Testis (tissue), 2 donors: ENCODE measurements around the gene NKAIN4.

Experiments
- POLR2A ChIP-seq: fragments of 450-650 bp; IDR thresholded peaks from one replicate; pipeline ENCODE4 v1.6.1; 2017; ENCODE audit warnings: antibody characterized with exemption, mild to moderate bottlenecking, moderate library complexity
- TF ChIP-seq, protein P1 (sequence below), 3 experiments: fragments of 450-650 bp in 2 of 3; fragments of 200-600 bp in 1 of 3; sonication (generic) in 1 of 3; IDR thresholded peaks; one replicate each; pipeline ENCODE4 v1.5.1; 2016 to 2019; ENCODE audit warnings: antibody characterized with exemption in 3 of 3, mild to moderate bottlenecking in 2 of 3, moderate library complexity in 1 of 3

DNA sequence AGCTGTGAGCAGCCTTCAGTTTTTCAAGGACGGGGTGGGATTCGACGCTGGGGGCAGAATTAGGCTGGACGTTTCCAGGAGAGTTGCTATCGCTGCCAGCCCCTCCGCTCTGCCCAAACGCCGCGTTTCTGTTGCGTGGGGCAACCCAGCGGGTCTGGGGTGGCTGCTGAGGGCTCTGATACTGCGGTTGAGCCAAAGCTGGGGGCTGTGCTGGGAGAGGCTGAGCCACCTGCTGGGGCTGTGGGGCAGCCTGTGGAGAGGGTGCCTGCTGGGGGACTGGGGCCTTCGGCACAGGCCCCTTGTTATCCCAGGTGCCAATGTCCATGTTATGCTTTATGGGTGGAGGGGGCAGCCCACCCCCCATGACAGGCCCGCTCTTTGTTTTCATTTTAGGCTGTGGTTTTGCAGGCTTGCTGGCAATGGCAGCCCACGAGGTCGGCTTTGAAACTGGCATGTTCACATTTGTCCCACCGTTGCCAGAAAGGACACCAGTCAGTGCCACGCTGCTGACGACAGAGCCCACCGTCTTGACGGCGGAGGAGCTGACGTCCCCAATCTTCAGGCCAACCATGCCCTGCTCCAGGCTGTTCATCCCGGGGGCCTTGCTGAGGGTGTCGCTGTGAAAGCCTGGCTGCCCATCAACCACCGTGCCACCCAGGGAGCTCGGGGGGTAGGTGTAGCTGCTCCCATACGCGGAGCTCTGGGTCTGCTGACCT, 51.3 kb downstream of the NKAIN4 start:
- TF ChIP-seq POLR2A: no peak
- TF ChIP-seq, protein P1, sequence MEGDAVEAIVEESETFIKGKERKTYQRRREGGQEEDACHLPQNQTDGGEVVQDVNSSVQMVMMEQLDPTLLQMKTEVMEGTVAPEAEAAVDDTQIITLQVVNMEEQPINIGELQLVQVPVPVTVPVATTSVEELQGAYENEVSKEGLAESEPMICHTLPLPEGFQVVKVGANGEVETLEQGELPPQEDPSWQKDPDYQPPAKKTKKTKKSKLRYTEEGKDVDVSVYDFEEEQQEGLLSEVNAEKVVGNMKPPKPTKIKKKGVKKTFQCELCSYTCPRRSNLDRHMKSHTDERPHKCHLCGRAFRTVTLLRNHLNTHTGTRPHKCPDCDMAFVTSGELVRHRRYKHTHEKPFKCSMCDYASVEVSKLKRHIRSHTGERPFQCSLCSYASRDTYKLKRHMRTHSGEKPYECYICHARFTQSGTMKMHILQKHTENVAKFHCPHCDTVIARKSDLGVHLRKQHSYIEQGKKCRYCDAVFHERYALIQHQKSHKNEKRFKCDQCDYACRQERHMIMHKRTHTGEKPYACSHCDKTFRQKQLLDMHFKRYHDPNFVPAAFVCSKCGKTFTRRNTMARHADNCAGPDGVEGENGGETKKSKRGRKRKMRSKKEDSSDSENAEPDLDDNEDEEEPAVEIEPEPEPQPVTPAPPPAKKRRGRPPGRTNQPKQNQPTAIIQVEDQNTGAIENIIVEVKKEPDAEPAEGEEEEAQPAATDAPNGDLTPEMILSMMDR (IDR thresholded peaks at IDR 0.05): no peak
